Measurements from ENCODE around the gene TEDC1. TPM values are rescaled to one million over a fixed set of nuclear protein-coding genes. Genes with fewer than 3 reads are reported as not detected.

Gene TEDC1
- total and polyA plus RNA-seq, 5 experiments from 2014 or later: 7.2 to 25.0 (median 10.1) TPM

DNA sequence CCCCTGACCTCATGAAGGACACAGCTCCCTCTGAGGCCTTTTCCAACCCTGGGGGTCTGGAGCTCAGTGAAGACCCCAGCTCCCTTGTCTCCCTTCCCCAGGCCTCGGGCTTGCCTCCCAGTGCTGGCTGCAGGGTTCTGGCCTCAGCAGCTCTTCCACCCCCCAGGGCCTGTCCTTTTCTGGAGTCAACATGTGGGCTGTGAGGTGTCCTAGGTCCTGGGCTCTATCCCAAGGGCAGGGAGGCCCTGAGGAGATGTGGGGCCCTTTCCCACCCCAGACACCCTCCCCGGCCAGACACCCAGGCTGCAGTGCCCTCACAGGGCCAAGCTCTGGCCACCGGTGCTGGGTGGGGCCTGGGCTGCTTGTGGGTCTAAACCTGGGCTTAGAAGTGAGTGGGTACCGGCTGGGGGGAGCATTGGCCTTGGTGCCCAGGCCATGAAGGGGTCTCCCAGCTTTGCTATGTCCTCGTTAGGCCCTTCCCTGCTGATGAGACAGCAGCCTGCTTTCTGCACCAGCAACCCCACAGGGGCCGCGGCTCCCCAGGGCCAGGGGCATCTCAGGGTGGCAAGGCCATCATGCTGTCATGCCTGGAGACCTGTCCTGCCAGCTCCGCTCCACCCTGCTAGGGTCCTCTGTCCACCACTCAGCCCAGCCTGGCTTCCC is 19.1 kb upstream of the TEDC1 start:
- Mint-ChIP-seq H3K36me3 (no peaks in the 10 kb centered on the region), H3K27ac (no peak overlapping the region), H3K4me1 (peaks cover 0 to 17% (median 14%) of the 10 kb centered on the region in 4 donors), H3K27me3 (peaks cover 0 to 5% (median 0%) of the 10 kb centered on the region in 5 donors), H3K9me3 (no peaks in the 10 kb centered on the region), H3K4me3 (peak overlapping the region in 1 of 10 donors; percentile 11)
- POLR2A ChIA-PET: interaction anchor here (0.5 to 3.6 kb wide), 3 partner anchors 9 to 63 kb away, joined by 3 to 16 read pairs (median 8); no protein-coding TSS in a partner anchor
- DNase-seq (no peak), ATAC-seq (no peak)

- ATAC-seq (no peak), DNase-seq (no peak)
- Mint-ChIP-seq H3K4me1 (peaks cover 3 to 23% (median 20%) of the 10 kb centered on the region in 4 donors), H3K9me3 (peaks cover 0 to 4% (median 0%) of the 10 kb centered on the region in 9 donors), H3K27me3 (peaks cover 0 to 8% (median 0%) of the 10 kb centered on the region in 5 donors), H3K36me3 (no peaks in the 10 kb centered on the region), H3K27ac (no peak overlapping the region), H3K4me3 (peak overlapping the region in 2 of 10 donors; percentile 11 to 69)
- POLR2A ChIA-PET: interaction anchor here (0.5 to 3.6 kb wide), 3 partner anchors 9 to 63 kb away, joined by 3 to 16 read pairs (median 8); no protein-coding TSS in a partner anchor
These were observed 18.5 kb upstream of the TEDC1 start for GRCh38 chr14:105472486-105472991.

GRCh38 chr14:105473033-105473676 is 17.9 kb upstream of the TEDC1 start:
- Mint-ChIP-seq H3K4me3 (peak overlapping the region in 7 of 10 donors; percentile 16 to 82 (median 66)), H3K27me3 (peaks cover 0 to 8% (median 0%) of the 10 kb centered on the region in 5 donors), H3K36me3 (no peaks in the 10 kb centered on the region), H3K27ac (peak overlapping the region in 1 of 10 donors; percentile 40), H3K9me3 (peaks cover 0 to 5% (median 0%) of the 10 kb centered on the region in 9 donors), H3K4me1 (peaks cover 3 to 25% (median 20%) of the 10 kb centered on the region in 4 donors)
- DNase-seq: no peak
- POLR2A ChIA-PET: interaction anchor here (0.6 to 3.6 kb wide), 3 partner anchors 8 to 23 kb away, joined by 4 to 16 read pairs (median 8); no protein-coding TSS in a partner anchor
- no peak for ATAC-seq

DNA sequence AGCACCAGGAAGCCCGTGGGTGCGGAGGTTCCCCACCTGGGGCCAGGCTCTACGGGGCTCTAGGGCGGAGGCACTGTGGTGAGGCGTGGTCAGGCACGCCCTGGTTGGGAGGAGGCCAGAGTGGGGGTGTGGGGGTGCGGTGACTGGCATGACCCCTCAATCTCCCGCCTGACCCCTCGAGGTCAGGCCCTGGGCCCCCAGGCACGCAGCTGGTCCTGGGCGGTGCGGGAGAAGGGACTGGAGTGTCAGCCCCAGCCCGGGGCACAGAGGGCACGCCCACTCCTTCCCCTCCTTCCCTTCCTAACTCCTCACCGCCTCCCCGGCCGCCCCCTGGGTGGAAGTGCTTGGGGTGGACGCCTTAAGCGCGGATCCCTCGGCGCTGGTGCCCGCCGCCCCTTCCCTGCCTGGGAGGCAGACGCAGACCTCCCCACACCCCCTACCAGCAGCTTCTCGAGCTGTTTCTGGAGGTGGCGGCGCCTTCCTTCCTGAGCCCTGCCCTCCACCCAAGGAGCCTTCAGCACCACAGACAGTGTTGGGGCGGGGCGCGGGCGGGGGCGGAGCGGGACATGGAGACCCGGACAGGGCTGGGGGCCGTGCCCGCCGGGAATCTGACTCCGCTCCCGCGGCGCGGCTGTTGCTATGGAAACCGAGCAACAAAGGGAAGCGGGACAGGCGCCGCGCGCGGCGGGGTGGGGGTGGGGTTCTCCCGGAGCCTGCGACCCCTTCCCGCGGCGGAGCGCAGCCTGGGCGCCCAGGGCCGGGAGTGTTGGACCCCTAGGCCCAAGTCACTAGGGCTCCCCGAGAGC is 17.2 kb upstream of the TEDC1 start:
- no peaks in the 10 kb centered on the region for H3K36me3 Mint-ChIP-seq
- H3K27ac Mint-ChIP-seq: peak overlapping the region in 3 of 10 donors; percentile 48 to 80 (median 59)
- ATAC-seq (peak; percentile 60 to 62), DNase-seq (peak in 9 of 10 donors; percentile 51 to 86 (median 68))
- peaks cover 0 to 5% (median 0%) of the 10 kb centered on the region in 9 donors for H3K9me3 Mint-ChIP-seq
- peak overlapping the region; percentile 57 to 84 (median 78) for H3K4me3 Mint-ChIP-seq
- POLR2A ChIA-PET: interaction anchor here (3.6 kb wide), 1 partner anchor 15 kb away, joined by 16 read pairs; no protein-coding TSS in a partner anchor
- H3K27me3 Mint-ChIP-seq: peaks cover 0 to 8% (median 0%) of the 10 kb centered on the region in 5 donors
- peaks cover 3 to 25% (median 20%) of the 10 kb centered on the region in 4 donors for H3K4me1 Mint-ChIP-seq

DNA sequence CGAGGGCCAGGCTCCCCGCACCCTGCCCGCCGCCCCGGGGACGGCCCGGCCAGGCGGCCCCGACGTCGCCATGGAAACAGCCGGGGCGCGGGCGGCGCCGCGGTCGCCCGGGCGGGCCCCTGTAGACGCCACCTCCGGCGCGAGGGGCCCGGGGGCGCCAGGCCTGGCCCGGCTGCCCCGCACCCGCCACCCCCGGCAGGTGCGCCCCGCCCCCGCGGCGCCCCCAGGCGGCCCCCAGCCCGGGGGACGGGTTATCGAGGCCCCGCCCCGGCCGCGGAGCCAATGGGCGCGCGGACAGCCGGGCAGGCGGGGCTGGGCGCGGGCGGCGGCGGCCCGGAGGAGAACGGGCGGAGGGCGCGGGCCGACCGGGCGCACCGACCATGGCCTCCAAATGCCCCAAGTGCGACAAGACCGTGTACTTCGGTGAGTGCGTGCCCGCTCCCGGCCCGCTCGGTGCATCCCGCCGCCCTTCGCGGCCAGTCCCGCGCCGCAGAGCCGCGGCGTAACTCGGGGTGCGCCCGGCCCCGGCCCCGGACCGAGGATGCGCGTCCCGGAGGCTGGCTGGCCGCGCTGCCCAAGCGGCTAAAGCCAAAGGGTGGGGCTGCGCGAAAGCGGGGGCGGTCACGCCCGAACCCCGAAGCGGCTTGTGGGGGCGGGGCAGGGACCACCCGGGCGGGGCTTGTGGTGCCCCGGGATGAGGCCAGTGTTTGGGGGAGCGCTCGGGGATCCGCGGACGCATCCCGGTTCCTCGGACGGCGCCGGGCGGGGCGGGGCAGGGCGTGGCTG is 16.4 kb upstream of the TEDC1 start, which contains the start of gene CRIP2:
CRIP2 (plus strand) TSS at position 339 of the 786 bp plus-strand sequence; CDS start at position 381, 42 bp downstream.
- ATAC-seq (peak; percentile 18 to 38), DNase-seq (peak in 3 of 10 donors; percentile 33 to 50 (median 43))
- Mint-ChIP-seq H3K27me3 (peaks cover 0 to 8% (median 0%) of the 10 kb centered on the region in 5 donors), H3K9me3 (peaks cover 0 to 5% (median 0%) of the 10 kb centered on the region in 9 donors), H3K4me3 (peak within 1 kb of the TSS; percentile 57 to 84 (median 78)), H3K27ac (peak within 1 kb of the TSS in 4 of 10 donors; percentile 22 to 80 (median 54)), H3K36me3 (no peaks in the 10 kb centered on the region), H3K4me1 (peaks cover 4 to 29% (median 25%) of the 10 kb centered on the region in 4 donors)
- POLR2A ChIA-PET: no interaction called here

- Mint-ChIP-seq H3K4me1 (peaks cover 10 to 37% (median 33%) of the 10 kb centered on the region in 4 donors), H3K27ac (peak overlapping the region in 2 of 10 donors; percentile 22 to 65), H3K9me3 (peaks cover 0 to 5% (median 0%) of the 10 kb centered on the region in 9 donors), H3K27me3 (peaks cover 0 to 8% (median 0%) of the 10 kb centered on the region in 5 donors), H3K4me3 (peak overlapping the region; percentile 19 to 79 (median 42)), H3K36me3 (no peaks in the 10 kb centered on the region)
- no peak for DNase-seq
- ATAC-seq: no peak
- POLR2A ChIA-PET: interaction anchor here (1.8 kb wide), 1 partner anchor 29 kb away, joined by 6 read pairs; no protein-coding TSS in a partner anchor
These were observed 15.6 kb upstream of the TEDC1 start for GRCh38 chr14:105475269-105476096.

- ATAC-seq (no peak), DNase-seq (no peak)
- POLR2A ChIA-PET: interaction anchor here (1.0 to 7.0 kb wide), 4 partner anchors 15 to 175 kb away, joined by 3 to 165 read pairs (median 4); partner anchors contain the start of genes TEDC1 and TEX22
- no peaks in the 10 kb centered on the region for H3K36me3 Mint-ChIP-seq
- peak overlapping the region in 8 of 10 donors; percentile 22 to 79 (median 48) for H3K4me3 Mint-ChIP-seq
- H3K9me3 Mint-ChIP-seq: peaks cover 0 to 5% (median 0%) of the 10 kb centered on the region in 9 donors
- peaks cover 15 to 44% (median 41%) of the 10 kb centered on the region in 4 donors for H3K4me1 Mint-ChIP-seq
- peaks cover 0 to 8% (median 0%) of the 10 kb centered on the region in 5 donors for H3K27me3 Mint-ChIP-seq
- H3K27ac Mint-ChIP-seq: peak overlapping the region in 3 of 10 donors; percentile 22 to 65 (median 59)
These were observed 14.8 kb upstream of the TEDC1 start for GRCh38 chr14:105476097-105476830.

GRCh38 chr14:105476831-105477659 is 14.0 kb upstream of the TEDC1 start:
- Mint-ChIP-seq H3K27ac (peak overlapping the region; percentile 54 to 94 (median 69)), H3K36me3 (no peaks in the 10 kb centered on the region), H3K9me3 (peaks cover 0 to 5% (median 0%) of the 10 kb centered on the region in 9 donors), H3K4me1 (peaks cover 18 to 50% (median 47%) of the 10 kb centered on the region in 4 donors), H3K27me3 (peaks cover 0 to 8% (median 0%) of the 10 kb centered on the region in 5 donors), H3K4me3 (peak overlapping the region in 9 of 10 donors; percentile 27 to 82 (median 63))
- POLR2A ChIA-PET: interaction anchor here (0.9 to 7.0 kb wide), 5 partner anchors 9 to 176 kb away, joined by 3 to 165 read pairs (median 3); partner anchors contain the start of genes CRIP1, TEDC1 and TEX22
- DNase-seq (no peak), ATAC-seq (no peak)
